Prostate gland (tissue), 2 donors: ENCODE data around the gene RASGRP4. TPM values are rescaled to one million over a fixed set of nuclear protein-coding genes. Genes with fewer than 3 reads are reported as not detected.

Source experiments
- DNase-seq: peaks from one replicate; pipeline ENCODE4 v3.0.0-alpha.2; 2019; ENCODE audit warnings: low spot score
- H3K27ac ChIP-seq, 2 donors: fragments of 200-600 bp; sonication (generic); 2 replicates each; pipeline ENCODE4 v1.5.1; 2017 to 2019
- H3K27me3 ChIP-seq: fragments of 200-600 bp; sonication (generic); replicated peaks from 2 replicates; pipeline ENCODE4 v1.5.1; 2019; ENCODE audit not compliant: insufficient read depth
- H3K36me3 ChIP-seq, 2 donors: fragments of 200-600 bp; sonication (generic); 1 replicate in 1 of 2; 2 replicates in 1 of 2; pipeline versions ENCODE4 v1.5.1 to v1.8.1; 2017 to 2019
- H3K4me1 ChIP-seq: fragments of 200-600 bp; sonication (generic); replicated peaks from 2 replicates; pipeline ENCODE4 v1.5.1; 2019
- H3K4me3 ChIP-seq, 2 donors: fragments of 200-600 bp; sonication (generic); 2 replicates each; pipeline ENCODE4 v1.5.1; 2017 to 2019
- H3K9me3 ChIP-seq: fragments of 200-600 bp; sonication (generic); 2 replicates; pipeline ENCODE4 v1.5.1; 2017
- CTCF ChIP-seq, 4 experiments: fragments of 200-600 bp in 2 of 4; fragments of 450-650 bp in 2 of 4; sonication (generic) in 2 of 4; IDR thresholded peaks; 1 replicate in 3 of 4; 2 replicates in 1 of 4; pipeline ENCODE4 v1.5.1; 2016 to 2019; ENCODE audit warnings: antibody characterized with exemption in 4 of 4, mild to moderate bottlenecking in 2 of 4, moderate library complexity in 2 of 4
- POLR2A ChIP-seq: fragments of 450-650 bp; IDR thresholded peaks from one replicate; pipeline ENCODE4 v1.6.1; 2016; ENCODE audit warnings: antibody characterized with exemption, mild to moderate bottlenecking
- POLR2AphosphoS5 ChIP-seq: sonication (generic); formaldehyde crosslinking; IDR thresholded peaks from one replicate; pipeline ENCODE4 v1.6.1; 2017; ENCODE audit warnings: antibody characterized with exemption
- WGBS: methylation state at CpG from one replicate; pipeline ENCODE4 v1.1.5; 2018; 5-methylcytosine and 5-hydroxymethylcytosine counted together
- intact Hi-C: fragments of 100-400 bp; cut with DNase I; formaldehyde crosslinking; loops from one replicate; pipeline ENCODE4 v1.14.2; 2022
- total RNA-seq, 2 donors: library from RNA; depleted of rRNA; stranded (reverse); fragments of >200 nt; gene quantifications; one replicate each; pipeline ENCODE4 v1.1.0, GENCODE V29; 2016

The RASGRP4 gene
- total RNA-seq, 2 donors from 2014 or later, result 1.4 to 1.6 TPM

- no peaks in the 10 kb centered on the region for H3K9me3 ChIP-seq
- TF ChIP-seq CTCF (IDR thresholded peaks at IDR 0.05) (no peak), POLR2AphosphoS5 (no peak), POLR2A (no peak)
- DNase-seq, result no peak
- H3K4me3 ChIP-seq, result no peak overlapping the region
- H3K4me1 ChIP-seq, result no peaks in the 10 kb centered on the region
- WGBS, result 78% methylated on average over 45 of the region's 45 CpGs
- no peaks in the 10 kb centered on the region for H3K27me3 ChIP-seq
- H3K27ac ChIP-seq, result no peak overlapping the region
- intact Hi-C loops, result no loop called here
- no peaks in the 10 kb centered on the region for H3K36me3 ChIP-seq
Observed at GRCh38 chr19:38452430-38453366, 26.7 kb upstream of the RASGRP4 start.

GRCh38 chr19:38451629-38452028 lies 25.6 kb upstream of the RASGRP4 start:
- no peak for TF ChIP-seq CTCF (IDR thresholded peaks at IDR 0.05)
- no peak for TF ChIP-seq POLR2AphosphoS5
- TF ChIP-seq POLR2A, result no peak
- no peaks in the 10 kb centered on the region for H3K9me3 ChIP-seq
- WGBS, result 84% methylated on average over 9 of the region's 9 CpGs
- intact Hi-C loops, result no loop called here
- H3K4me1 ChIP-seq, result no peaks in the 10 kb centered on the region
- H3K27ac ChIP-seq, result no peak overlapping the region
- no peak overlapping the region for H3K4me3 ChIP-seq
- DNase-seq, result no peak
- no peaks in the 10 kb centered on the region for H3K36me3 ChIP-seq
- H3K27me3 ChIP-seq, result no peaks in the 10 kb centered on the region

GRCh38 chr19:38451036-38451435 lies 25.0 kb upstream of the RASGRP4 start:
- DNase-seq, result no peak
- no peak for TF ChIP-seq CTCF (IDR thresholded peaks at IDR 0.05)
- TF ChIP-seq POLR2A, result no peak
- no peak for TF ChIP-seq POLR2AphosphoS5
- intact Hi-C loops, result no loop called here

GRCh38 chr19:38449518-38449917 lies 23.5 kb upstream of the RASGRP4 start:
- DNase-seq, result no peak
- H3K36me3 ChIP-seq, result no peaks in the 10 kb centered on the region
- H3K9me3 ChIP-seq, result no peaks in the 10 kb centered on the region
- H3K4me3 ChIP-seq, result no peak overlapping the region
- H3K4me1 ChIP-seq, result no peaks in the 10 kb centered on the region
- H3K27ac ChIP-seq, result no peak overlapping the region
- intact Hi-C loops, result no loop called here
- TF ChIP-seq POLR2AphosphoS5 (no peak), POLR2A (no peak), CTCF (IDR thresholded peaks at IDR 0.05) (no peak)
- H3K27me3 ChIP-seq, result no peaks in the 10 kb centered on the region
- 79% methylated on average over 5 of the region's 5 CpGs for whole genome bisulfite sequencing

More at GRCh38 chr19:38451036-38451435, 25.0 kb upstream of the RASGRP4 start:
- no peaks in the 10 kb centered on the region for H3K9me3 ChIP-seq
- H3K4me1 ChIP-seq, result no peaks in the 10 kb centered on the region
- H3K36me3 ChIP-seq, result no peaks in the 10 kb centered on the region
- no peak overlapping the region for H3K27ac ChIP-seq
- H3K4me3 ChIP-seq, result no peak overlapping the region
- WGBS, result 84% methylated on average over 8 of the region's 8 CpGs
- no peaks in the 10 kb centered on the region for H3K27me3 ChIP-seq

- Histone ChIP-seq H3K4me1 (no peaks in the 10 kb centered on the region), H3K4me3 (no peak overlapping the region), H3K9me3 (no peaks in the 10 kb centered on the region), H3K27me3 (no peaks in the 10 kb centered on the region), H3K27ac (no peak overlapping the region), H3K36me3 (no peaks in the 10 kb centered on the region)
- intact Hi-C loops, result no loop called here
- WGBS, result 94% methylated on average over 9 of the region's 9 CpGs
- no peak for DNase-seq
- no peak for TF ChIP-seq POLR2AphosphoS5
- no peak for TF ChIP-seq POLR2A
- no peak for TF ChIP-seq CTCF (IDR thresholded peaks at IDR 0.05)
Observed at GRCh38 chr19:38448225-38448624, 22.2 kb upstream of the RASGRP4 start.
